ENCODE data around the gene NOS3. TPM values are rescaled to one million over a fixed set of nuclear protein-coding genes. Genes with fewer than 3 reads are reported as not detected.
A peak's percentile ranks its signal among the peaks of the same experiment; 100 is the strongest.

The NOS3 gene
- total and polyA plus RNA-seq, 8 donors: 7.5 to 21.8 (median 10.4) TPM

DNA sequence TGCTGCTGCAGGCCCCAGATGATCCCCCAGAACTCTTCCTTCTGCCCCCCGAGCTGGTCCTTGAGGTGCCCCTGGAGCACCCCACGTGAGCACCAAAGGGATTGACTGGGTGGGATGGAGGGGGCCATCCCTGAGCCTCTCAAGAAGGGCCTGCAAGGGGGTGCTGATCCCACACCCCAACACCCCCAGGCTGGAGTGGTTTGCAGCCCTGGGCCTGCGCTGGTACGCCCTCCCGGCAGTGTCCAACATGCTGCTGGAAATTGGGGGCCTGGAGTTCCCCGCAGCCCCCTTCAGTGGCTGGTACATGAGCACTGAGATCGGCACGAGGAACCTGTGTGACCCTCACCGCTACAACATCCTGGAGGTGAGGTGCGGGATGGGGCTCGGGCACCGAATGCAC, 8.2 kb downstream of the NOS3 start:
- Histone ChIP-seq H3K36me3 (peaks cover 0 to 5% of the 10 kb centered on the region in 2 donors), H3K9me3 (no peaks in the 10 kb centered on the region), H3K4me3 (no peak overlapping the region), H3K27me3 (peaks cover 0 to 14% of the 10 kb centered on the region in 2 donors), H3K27ac (no peak overlapping the region), H3K4me1 (peaks cover 0 to 20% of the 10 kb centered on the region in 2 donors)
- DNase-seq (no peak), ATAC-seq (no peak)
- TF ChIP-seq, protein P1, sequence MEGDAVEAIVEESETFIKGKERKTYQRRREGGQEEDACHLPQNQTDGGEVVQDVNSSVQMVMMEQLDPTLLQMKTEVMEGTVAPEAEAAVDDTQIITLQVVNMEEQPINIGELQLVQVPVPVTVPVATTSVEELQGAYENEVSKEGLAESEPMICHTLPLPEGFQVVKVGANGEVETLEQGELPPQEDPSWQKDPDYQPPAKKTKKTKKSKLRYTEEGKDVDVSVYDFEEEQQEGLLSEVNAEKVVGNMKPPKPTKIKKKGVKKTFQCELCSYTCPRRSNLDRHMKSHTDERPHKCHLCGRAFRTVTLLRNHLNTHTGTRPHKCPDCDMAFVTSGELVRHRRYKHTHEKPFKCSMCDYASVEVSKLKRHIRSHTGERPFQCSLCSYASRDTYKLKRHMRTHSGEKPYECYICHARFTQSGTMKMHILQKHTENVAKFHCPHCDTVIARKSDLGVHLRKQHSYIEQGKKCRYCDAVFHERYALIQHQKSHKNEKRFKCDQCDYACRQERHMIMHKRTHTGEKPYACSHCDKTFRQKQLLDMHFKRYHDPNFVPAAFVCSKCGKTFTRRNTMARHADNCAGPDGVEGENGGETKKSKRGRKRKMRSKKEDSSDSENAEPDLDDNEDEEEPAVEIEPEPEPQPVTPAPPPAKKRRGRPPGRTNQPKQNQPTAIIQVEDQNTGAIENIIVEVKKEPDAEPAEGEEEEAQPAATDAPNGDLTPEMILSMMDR (IDR thresholded peaks at IDR 0.05): no peak
- intact Hi-C loops (cut with DNase I): no loop called here

DNA sequence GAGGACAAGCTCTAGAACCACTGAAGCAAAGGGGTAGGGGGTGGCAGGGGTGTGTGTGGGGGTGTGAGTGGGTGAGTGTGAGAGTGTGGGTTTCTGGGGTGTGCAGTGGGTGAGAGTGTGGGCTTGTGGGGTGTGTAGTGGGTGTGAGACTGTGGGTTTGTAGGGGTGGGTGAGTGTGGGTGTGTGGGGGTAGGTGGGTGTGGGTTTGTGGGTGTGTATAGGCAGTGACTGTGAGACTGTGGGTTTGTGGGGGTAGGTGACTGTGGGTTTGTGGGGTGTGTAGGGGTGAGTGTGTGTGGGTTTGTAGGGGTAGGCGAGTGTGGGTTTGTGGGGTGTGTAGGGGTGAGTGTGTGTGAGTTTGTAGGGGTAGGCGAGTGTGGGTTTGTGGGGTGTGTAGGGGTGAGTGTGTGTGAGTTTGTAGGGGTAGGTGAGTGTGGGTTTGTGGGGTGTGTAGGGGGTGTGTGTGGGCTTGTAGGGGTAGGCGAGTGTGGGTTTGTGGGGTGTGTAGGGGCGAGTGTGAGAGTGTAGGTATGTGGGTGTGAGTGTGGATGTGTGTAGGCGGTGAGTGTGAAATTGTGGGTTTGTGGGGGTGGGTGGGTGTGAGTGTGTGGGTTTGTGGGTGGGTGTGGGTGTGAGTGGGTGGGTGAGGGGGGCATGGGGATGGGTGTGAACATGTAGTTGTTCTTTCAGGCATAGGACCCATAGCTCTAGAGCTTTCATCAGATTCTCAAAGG, 8.8 kb downstream of the NOS3 start:
- H3K27ac ChIP-seq: no peak overlapping the region
- H3K36me3 ChIP-seq: peaks cover 0 to 5% of the 10 kb centered on the region in 2 donors
- intact Hi-C loops (cut with DNase I): no loop called here
- DNase-seq (no peak), ATAC-seq (no peak)
- TF ChIP-seq, protein P1 (IDR thresholded peaks at IDR 0.05): no peak
- H3K9me3 ChIP-seq: no peaks in the 10 kb centered on the region
- H3K4me1 ChIP-seq: peaks cover 0 to 13% of the 10 kb centered on the region in 2 donors
- peaks cover 0 to 14% of the 10 kb centered on the region in 2 donors for H3K27me3 ChIP-seq
- H3K4me3 ChIP-seq: no peak overlapping the region

DNA sequence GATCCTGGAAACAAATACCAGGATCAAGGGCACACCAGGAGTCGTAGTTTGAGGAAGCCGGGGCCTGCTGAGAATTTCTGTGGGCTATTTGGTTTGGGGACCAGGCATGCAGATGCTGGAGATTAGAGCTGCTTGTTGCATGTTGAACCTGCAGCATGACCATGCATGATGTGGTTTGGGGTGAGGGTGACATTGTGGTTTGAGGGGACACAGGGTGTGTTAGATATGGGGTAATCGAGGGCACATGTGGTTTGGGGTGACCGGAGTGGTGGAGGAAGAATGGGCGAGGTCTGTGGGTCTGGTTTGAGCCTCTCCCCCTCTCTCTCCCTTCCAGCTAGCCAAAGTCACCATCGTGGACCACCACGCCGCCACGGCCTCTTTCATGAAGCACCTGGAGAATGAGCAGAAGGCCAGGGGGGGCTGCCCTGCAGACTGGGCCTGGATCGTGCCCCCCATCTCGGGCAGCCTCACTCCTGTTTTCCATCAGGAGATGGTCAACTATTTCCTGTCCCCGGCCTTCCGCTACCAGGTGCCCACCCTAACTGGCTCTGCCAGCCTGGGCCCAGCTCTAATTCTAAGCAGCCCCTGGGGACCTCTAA, 10.2 kb downstream of the NOS3 start:
- Histone ChIP-seq H3K9me3 (no peaks in the 10 kb centered on the region), H3K27me3 (peaks cover 0 to 14% of the 10 kb centered on the region in 2 donors), H3K36me3 (peaks cover 0 to 5% of the 10 kb centered on the region in 2 donors), H3K27ac (no peak overlapping the region), H3K4me3 (no peak overlapping the region), H3K4me1 (peaks cover 0 to 8% of the 10 kb centered on the region in 2 donors)
- TF ChIP-seq, protein P1 (IDR thresholded peaks at IDR 0.05): no peak
- ATAC-seq (no peak), DNase-seq (no peak)
- intact Hi-C loops (cut with DNase I): no loop called here

DNA sequence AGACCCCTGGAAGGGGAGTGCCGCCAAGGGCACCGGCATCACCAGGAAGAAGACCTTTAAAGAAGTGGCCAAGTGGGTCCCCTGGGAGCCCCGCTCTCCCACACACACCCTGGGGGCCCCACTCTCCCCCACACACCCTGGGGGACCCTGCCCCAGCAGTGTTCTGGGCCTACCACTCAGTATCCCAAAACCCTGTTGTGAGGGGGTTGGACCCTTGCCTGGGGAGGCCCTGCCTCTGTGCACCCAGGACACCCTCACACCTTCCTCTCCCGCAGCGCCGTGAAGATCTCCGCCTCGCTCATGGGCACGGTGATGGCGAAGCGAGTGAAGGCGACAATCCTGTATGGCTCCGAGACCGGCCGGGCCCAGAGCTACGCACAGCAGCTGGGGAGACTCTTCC, 10.7 kb downstream of the NOS3 start:
- H3K4me1 ChIP-seq: peaks cover 0 to 4% of the 10 kb centered on the region in 2 donors
- ATAC-seq (no peak), DNase-seq (peak in 1 of 4 donors; percentile 66)

DNA sequence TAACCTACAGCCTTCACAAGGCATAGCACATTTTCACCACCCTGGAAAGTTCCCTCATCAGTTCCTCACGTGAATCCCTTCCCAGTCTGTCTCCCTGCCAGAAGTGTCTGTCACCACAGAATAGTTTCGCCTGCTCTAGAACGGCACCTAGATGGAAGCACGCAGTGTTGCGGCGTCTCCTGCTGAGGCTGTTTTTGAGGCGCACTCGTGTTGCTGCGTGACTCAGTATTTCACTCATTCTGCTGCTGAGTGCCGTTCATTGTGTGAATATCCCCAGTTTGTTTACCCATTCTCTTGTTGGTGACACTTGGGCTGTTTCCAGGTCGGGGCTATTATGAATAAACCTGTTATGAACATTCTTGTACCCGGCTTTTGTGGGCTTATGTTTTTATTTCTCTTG, 12.8 kb downstream of the NOS3 start:
- no peak overlapping the region for H3K27ac ChIP-seq
- no peaks in the 10 kb centered on the region for H3K9me3 ChIP-seq
- H3K27me3 ChIP-seq: peaks cover 0 to 9% of the 10 kb centered on the region in 2 donors
- H3K4me3 ChIP-seq: no peak overlapping the region
- H3K36me3 ChIP-seq: peaks cover 0 to 5% of the 10 kb centered on the region in 2 donors
- intact Hi-C loops (cut with DNase I): no loop called here
- H3K4me1 ChIP-seq: peaks cover 9 to 19% of the 10 kb centered on the region in 2 donors
- DNase-seq (peak in 3 of 4 donors; percentile 55 to 69 (median 64)), ATAC-seq (peak; percentile 85)
- TF ChIP-seq, protein P1 (IDR thresholded peaks at IDR 0.05): no peak

More for the DNA sequence above, 10.7 kb downstream of the NOS3 start:
- Histone ChIP-seq H3K4me3 (no peak overlapping the region), H3K27me3 (peaks cover 0 to 9% of the 10 kb centered on the region in 2 donors), H3K27ac (no peak overlapping the region), H3K9me3 (no peaks in the 10 kb centered on the region), H3K36me3 (peaks cover 0 to 5% of the 10 kb centered on the region in 2 donors)
- TF ChIP-seq, protein P1 (IDR thresholded peaks at IDR 0.05): no peak
- intact Hi-C loops (cut with DNase I): no loop called here

Measured in left lung (tissue), 10 donors.